ENCODE measurements around the gene ACER3.

ACER3 gene

GRCh38 chr11:76880956-76881355 is 20.2 kb downstream of the ACER3 start:
- TF ChIP-seq CTCF (IDR thresholded peaks at IDR 0.05; ENCODE audit: extremely low read depth, missing control alignments): no peak
- DNase-seq (ENCODE audit: low spot score): no peak

- no peak for DNase-seq (ENCODE audit: low spot score)
- no peak for TF ChIP-seq CTCF (IDR thresholded peaks at IDR 0.05; ENCODE audit: extremely low read depth, missing control alignments)
Observed at GRCh38 chr11:76885390-76886097, 24.8 kb downstream of the ACER3 start.

GRCh38 chr11:76888989-76889388 is 28.3 kb downstream of the ACER3 start:
- no peak for TF ChIP-seq CTCF (IDR thresholded peaks at IDR 0.05; ENCODE audit: extremely low read depth, missing control alignments)
- no peak for DNase-seq (ENCODE audit: low spot score)

GRCh38 chr11:76889411-76889975 is 28.8 kb downstream of the ACER3 start:
- DNase-seq (ENCODE audit: low spot score): no peak
- no peak for TF ChIP-seq CTCF (IDR thresholded peaks at IDR 0.05; ENCODE audit: extremely low read depth, missing control alignments)

- TF ChIP-seq CTCF (IDR thresholded peaks at IDR 0.05; ENCODE audit: extremely low read depth, missing control alignments): no peak
Observed at GRCh38 chr11:76890329-76890728, 29.6 kb downstream of the ACER3 start.

GRCh38 chr11:76891285-76891684 is 30.6 kb downstream of the ACER3 start:
- DNase-seq (ENCODE audit: low spot score): no peak
- TF ChIP-seq CTCF (IDR thresholded peaks at IDR 0.05; ENCODE audit: extremely low read depth, missing control alignments): no peak

More at GRCh38 chr11:76890329-76890728, 29.6 kb downstream of the ACER3 start:
- DNase-seq (ENCODE audit: low spot score): no peak

- DNase-seq (ENCODE audit: low spot score): no peak
- no peak for TF ChIP-seq CTCF (IDR thresholded peaks at IDR 0.05; ENCODE audit: extremely low read depth, missing control alignments)
Observed at GRCh38 chr11:76891793-76892192, 31.1 kb downstream of the ACER3 start.

All from GM20000 (cell line).